HG03159 (cell line): ENCODE measurements around the gene AQP2.

Source experiments
- ATAC-seq: cut with Tn5 transposase; IDR thresholded peaks from one replicate; pipeline ENCODE4 v1.9.1; 2021; ENCODE audit warnings: mild to moderate bottlenecking, moderate library complexity; ENCODE audit not compliant: unreplicated experiment

AQP2 gene

DNA sequence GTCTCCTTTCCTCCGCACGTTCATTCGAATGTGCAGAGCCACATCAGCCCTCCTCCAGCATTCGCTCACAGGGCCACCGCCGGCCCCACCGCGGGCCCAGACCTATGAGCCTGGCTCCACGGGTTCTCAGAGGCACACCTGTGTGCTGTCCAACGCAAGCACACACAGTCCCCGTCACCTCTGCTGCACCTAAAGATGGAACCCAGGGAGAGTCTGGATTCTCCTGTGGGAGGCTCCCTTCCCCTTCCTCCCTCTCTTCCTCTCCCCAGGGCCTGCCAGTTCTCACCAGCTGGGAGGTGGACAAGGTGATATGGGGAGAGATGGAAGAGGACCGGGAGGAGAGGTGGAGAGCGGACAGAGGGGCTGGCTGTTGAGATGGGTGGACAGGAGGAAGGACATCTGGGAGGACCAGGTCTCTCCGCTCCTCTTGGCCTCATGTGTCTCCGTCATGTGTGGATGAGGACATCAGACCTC is 17.3 kb downstream of the AQP2 start:
- no peak for ATAC-seq

DNA sequence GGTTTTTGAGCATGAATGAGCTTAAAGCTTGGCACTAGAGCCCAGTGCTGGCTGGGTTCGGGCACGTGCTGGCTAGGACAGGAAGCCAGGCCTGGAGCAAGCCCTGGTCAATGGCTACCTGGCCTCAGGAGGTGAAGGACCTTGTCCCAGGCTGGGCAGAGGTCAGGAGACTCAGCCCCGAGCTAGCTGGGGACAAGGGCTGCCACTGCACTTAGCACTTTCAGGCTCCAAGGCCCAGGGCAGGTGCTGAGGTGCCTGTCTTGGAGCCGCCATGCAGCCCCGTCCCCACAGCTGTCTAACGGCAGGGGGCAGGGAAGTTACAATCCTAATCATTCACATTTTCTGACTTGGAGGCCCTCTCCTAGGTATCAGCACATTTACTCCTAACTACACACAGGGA is 17.9 kb downstream of the AQP2 start:
- ATAC-seq: no peak

DNA sequence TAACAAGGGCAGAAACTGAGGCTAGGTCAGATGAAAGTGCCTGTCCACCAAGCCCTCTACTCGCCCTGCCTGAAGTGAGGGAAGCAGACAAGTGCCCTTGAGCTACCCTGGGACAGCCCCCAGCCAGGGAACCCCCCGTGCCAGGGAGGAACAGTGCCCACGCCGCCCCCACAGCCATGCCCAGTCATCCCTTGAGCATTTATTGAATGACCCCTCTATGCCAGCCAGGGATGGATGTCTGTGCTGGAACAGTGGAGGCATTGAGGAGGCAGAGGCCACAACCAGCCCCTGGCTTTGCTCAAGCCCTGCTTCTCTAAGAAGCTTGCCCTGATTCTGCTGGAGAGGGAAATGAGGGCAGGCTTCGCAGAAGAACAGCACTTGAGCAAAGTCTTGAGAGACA is 18.5 kb downstream of the AQP2 start:
- no peak for ATAC-seq

DNA sequence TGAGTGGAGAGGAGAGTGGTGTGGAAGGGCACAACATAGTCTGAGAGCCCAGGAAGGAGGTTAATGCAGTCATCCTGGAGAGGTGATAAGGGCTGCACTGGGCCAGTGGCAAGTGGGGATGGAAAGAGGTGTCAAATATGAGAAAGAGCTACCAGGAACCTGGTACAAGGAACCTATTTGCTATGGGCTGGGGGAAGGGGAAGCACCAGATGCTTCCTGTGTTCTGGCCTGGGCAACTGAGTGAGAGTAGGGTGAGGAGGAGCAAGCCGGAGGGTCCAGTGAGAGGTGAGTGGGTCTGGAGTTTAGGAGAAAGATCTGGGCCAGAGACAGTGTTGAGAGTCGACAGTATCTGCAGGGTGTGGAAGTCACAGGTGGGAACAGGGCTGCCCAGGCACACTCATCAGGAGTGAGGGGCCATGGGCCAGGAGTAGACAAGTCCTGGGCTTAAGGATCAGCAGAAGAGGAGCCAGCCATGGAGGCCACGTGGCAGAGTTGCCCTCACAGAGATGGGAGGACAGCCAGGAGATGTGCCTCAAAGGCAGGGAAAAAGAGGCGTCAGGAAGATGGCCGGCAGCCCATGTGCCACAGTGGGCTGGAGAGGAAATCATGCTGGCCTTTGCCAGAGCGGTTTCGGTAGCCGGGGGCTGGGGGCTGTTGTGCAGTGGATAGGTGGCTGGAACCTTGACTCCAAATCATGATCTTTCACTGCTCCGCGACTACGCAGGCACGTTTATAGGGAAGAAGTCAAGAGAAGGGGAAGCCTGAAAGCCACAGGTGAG is 19.3 kb downstream of the AQP2 start:
- no peak for ATAC-seq

DNA sequence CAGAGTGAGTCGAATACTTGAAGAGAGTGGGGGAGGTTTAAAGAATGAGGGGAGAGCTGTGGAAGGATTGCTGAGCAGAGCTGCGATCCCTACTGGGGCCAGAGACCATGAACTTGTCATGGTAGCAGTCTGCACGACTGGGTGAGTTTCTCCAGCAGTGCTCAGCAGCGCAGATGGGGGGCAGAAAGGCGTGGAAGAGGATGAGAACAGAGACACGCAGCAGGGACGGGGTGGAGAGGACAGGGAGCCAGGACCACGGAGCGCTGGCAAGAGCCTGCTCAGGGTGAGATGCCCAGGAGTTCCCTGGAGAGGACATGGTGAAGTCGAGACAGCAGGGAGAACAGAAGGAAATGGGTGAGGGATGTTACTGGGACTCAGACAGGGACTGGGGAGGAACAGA is 20.1 kb downstream of the AQP2 start:
- ATAC-seq: no peak

DNA sequence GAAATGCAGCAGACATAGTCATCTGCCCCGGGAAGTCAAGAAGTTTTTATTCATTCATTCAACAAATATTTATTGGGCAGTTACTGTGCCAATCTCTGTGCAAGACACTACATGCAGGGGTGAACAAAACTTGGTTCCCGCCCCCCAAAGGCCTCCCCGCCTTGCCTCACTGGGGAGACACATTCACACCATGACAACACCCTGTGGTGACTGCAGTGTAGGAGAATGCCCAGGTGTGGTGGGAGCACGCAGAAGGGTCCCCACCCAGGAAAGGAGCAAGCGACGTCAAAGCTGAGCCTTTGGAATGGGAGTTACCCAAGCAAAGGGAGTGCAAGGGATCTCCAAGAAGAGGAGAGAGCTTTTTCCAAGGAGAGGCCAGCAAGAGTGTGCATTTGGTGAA is 20.6 kb downstream of the AQP2 start:
- no peak for ATAC-seq

DNA sequence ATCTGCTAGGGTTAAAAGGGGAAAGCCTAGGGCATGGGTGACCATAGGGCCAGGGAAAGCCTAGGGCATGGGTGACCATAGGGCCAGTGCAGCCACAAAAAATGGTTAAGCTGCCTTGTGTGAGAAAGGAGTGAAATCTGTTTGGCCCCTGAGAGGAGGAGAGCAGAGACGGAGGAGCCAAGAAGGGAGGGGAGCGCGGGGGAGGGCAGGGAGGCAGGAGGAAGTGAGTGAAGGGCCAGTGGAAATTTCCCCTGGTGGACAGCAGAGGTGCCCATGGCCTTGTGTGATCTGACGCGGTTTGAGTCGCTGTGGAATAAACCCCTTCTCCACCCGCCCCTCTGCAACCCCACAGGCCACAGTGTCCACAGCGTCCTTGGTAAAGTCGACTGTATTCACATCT is 21.6 kb downstream of the AQP2 start:
- ATAC-seq: no peak

DNA sequence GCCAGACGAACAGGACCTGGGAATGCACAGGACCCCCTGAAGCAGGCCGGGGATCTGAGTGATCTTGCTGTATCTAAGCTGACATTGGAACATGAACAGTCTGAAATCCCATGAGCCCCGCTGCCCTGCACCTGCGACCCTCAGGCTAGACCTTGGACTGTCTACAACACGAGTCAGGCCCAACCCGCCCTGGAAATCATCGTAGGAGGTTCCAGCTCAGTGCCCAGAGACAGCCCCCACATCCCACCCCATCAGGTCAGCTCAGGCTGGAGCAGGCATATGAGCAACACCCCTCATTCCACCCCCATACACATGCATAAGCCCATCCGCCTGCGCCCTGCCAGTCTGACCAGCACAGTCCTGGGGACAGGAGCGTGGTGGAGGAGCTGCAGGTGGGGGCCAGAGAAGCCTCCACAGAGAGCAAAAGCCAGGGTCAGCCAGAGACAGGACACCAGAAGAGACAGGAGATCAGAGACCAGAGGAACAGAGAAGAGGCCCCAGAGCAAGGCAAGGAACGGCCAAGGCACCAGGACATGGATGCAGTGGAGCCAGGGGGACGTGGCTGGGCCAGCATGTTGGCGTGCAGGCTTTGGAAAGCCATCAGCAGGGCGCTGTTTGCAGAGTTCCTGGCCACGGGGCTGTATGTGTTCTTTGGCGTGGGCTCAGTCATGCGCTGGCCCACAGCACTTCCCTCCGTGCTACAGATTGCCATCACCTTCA is 22.3 kb downstream of the AQP2 start, which contains the start of gene AQP6:
Gene AQP6 (plus strand): TSS at position 307 of the 720 bp plus-strand sequence. CDS start 227 bp downstream, at position 534.
- ATAC-seq: no peak

DNA sequence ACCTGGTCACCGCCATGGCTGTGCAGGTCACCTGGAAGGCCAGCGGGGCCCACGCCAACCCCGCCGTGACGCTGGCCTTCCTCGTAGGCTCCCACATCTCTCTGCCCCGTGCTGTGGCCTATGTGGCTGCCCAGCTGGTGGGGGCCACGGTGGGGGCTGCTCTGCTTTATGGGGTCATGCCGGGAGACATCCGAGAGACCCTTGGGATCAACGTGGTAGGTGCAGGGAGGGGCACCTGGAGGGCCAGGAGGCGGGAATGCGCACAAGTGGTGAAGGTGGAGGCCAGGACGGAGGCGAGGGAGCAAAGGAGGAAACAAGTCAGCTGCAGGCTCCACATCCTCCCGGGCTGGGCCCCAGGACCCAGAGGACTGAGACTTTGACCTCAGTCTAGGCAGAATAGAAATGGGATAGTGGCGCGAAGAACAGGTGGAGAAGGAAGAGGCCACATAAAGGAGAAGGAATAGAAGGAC is 22.9 kb downstream of the AQP2 start:
- ATAC-seq: no peak

DNA sequence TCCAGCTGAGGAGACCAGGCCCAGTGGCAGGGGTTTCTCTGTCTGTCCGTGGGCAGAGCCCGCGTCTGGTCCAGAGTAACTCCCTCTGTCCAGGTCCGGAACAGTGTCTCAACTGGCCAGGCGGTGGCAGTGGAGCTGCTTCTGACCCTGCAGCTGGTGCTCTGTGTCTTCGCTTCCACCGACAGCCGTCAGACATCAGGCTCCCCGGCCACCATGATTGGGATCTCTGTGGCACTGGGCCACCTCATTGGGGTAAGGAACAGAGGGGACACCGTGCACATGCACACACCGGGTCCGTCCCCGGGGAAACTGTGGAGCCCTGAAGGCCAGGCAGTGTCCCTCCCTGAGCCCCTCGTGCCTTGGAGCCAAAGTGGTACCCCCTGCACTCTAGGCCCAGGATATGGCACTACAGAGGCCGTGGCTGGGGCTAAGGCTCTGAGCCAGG is 23.7 kb downstream of the AQP2 start:
- no peak for ATAC-seq

DNA sequence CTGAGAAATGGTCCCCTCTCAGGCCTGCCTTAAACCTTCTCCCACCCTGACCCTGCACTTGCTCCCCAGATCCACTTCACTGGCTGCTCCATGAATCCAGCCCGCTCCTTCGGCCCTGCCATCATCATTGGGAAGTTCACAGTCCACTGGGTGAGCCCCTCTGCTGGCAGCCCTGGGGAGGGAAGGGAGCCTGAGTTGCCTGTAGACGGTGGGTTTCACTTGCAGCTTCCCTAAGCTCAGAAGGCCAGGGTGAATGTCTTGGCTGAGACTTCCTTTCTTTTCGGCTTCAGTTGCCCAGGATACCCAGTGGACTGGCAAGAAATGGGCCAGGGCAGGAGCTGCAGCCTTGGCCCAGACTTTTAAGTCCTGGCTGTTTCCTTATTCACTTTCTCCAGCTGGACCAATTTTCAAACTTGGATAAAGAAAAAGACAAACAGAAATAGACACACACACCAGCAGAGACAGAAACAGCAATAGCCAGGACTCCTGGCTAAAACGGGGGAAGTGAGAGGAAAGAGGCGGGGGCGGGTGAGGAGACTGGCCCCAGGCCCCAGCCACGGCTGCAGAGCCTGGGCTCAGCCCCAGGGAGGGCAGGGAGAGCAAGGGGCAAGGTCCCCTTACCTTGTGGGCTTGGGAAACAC is 24.3 kb downstream of the AQP2 start:
- ATAC-seq: no peak

DNA sequence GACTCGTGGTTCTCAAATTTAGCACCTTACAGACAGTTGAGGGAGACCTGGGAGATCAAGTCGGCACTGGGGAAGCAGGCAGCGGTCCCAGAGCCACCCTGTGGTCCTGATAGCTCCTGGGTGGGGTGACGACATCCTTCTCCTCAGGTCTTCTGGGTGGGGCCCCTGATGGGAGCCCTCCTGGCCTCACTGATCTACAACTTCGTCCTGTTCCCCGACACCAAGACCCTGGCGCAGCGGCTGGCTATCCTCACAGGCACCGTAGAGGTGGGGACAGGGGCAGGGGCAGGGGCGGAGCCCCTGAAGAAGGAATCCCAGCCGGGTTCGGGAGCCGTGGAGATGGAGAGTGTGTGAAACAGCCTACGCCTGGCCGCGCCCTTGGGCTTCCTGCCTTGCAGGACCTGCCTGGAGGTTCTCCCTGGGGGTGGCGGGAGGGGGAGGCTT is 24.8 kb downstream of the AQP2 start:
- no peak for ATAC-seq

DNA sequence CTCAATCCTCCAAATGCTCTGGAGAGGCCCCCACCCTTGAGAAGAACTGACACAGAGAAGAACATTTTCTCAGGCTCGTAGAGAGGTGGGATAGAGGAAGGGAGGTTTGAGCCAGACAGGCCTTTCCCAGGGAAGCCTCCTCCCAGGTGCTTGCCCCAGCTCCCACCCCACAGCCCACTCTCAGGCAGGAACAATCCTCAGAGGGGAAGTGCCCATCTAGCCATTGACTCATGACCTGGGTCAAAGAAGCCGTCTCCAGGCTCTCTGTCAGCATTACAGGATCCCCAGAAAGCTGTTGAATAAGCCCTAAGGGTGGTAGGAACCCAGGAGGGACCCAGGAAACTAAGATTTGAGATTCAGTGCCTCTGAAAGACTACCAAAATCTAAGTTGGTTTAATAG is 26.0 kb downstream of the AQP2 start:
- ATAC-seq: no peak

DNA sequence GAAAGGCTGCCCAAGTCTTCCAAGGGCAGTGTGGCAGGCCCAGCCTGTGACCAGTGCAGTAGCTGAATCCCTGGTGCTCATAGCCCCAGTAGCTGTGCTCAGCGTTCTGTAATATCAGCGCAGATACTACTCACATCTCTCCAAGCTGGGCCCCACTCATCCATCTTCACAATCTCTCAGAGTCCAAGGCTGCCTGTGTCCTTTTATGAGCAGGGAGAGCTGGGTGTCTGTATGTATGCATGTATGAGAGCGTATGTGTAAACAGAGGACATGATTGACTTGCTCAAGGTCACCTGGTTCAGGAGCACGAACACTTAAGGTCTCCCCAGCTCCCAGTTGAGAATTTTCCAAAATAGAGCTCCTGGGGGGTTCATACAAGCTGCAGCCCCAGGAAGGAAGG is 27.6 kb downstream of the AQP2 start:
- no peak for ATAC-seq

DNA sequence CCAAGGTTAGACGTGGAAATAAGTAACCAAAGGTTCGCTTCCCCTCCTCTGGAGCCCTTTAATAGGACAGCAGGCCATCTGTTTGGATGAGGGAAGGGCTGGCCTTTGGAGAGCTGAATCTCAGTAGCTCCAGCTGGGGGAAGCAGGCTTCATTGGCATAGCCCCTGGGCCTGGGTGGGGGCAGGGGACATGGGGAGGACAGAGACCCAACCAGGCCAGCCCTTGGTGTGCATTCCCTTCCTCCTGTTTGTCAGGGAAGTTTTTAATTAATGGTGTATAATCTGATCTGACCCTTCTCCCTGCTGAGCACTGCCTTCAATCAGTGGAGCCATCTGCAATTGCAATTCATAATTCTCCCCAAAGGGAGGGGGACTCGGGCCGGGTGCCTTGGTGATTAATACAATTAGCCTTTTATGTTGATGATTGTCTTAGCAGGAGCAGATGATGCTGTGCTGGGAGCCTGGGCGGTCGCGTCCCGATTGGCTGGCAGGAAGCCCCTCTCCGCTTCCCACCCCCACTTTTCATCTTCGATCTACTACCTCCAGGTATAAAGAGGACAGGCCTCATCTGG is 28.6 kb downstream of the AQP2 start:
- no peak for ATAC-seq

DNA sequence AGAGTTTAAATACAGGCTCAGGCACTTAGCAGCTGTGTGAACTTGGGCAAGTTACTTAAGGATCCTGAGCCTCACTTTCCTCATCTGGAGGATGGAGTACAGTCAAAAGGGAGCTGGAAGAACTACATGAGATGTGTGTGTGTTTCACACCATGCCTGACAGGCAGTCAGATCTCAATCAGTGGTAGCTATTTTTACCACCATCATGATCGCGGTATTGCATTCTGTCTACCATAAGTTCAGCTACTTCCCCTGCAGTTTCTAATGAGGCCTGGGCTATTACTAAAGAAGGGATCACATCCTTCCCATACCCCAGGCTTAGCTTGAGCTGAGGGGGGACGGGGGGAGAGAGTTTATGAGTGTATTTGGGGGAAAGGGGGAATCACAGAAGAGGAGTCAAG is 29.3 kb downstream of the AQP2 start:
- ATAC-seq: no peak

DNA sequence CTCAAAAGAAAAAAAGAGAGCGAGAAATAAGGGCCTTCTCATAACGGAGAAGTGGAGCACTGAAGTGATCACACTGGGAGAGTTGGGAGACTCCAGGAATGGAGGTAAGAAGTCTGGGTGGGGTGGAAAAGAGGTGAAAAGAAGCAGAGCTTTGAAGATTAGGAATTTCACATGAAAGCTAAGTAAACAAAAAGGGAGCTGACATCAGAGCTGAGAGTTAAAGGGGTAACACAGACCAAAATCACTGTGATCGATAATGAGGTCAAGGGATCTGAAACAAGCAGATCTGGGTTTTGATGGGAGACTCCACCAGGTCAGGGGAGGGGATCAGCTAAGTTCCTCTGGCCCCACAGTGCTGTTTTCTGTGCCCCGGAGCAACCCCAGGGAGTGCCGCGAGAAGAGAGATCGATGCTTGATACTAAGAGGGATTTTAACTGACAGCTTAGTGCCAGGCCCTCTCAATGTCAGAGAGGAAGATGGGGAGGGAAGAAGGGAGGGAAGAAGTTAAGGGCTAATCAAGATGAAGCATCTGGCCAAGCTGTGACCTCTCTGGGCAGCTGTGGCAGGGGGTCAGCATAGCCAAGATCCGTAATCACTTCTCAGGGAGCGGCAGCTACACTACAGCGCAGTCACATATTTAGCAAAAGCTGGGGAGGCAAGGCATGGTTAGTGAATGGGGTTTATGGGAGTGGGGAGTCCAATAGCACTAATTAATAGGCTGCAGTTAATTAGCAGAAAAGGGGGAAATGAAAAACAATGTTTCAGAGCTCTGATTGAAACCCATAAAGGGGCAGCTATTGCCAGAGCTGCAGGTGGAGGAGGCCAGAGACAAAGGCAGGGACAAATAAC is 30.2 kb downstream of the AQP2 start:
- ATAC-seq: no peak

DNA sequence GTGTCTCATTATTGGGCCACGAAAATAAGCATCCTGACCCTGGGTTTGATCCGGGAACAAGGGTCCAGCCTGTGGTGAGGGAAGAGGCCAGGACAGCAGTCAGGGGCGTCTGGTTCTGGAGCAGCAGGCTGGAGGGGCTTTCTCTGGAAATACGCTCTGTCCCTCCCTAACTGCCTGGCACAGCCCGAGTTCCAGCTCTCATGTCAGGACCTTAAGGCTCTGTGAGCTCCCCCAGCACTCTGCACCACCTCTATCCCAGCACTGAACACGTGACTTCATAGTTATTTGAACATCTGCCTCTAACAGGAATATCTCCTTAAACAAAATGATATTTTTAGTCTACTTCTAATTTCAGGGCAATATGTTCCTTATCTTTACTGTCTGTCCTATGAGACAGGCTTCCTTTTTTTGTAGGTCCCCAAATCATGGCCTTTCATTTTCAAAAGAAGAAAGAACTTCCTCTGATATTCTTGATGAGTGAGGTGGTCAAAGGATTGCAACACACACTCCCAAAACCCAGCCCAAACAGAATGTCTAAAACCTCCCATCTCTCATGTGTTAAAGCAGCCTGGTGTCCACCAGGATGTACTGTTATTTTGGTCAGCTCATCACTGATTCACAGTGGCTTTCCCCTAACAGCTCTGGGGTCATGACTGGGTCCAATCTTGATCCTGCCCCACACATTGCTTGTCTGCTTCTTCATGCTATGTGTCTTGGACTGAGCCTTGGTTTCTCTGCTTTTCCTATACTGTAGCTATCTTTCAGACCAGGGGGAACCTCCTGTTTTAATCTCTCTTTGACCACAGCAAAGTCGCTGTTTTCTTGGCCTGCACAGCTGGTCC is 31.9 kb downstream of the AQP2 start:
- ATAC-seq: no peak

DNA sequence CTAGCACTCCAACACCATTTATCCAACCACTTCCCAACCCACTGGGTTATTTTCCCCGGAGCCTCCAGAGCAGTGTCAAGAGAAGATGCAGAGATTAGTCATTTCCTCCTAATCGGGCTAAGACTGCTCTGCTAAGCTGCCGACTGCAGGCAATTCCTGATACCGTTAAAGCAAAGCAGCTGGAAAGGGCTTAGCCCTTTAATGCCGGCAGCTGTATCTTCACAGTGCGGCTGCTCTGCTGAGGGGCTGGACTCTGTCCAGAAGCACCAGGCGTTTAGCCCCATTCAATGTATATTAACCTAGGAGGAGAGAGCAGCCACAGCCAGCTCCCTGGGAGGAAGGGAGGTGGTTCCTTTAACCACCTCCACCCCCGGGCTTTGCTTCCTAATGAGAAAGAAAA is 33.4 kb downstream of the AQP2 start:
- no peak for ATAC-seq
